OCI-LY7 (cell line): ENCODE data around the gene NR2F2.

Experiments
- CTCF ChIP-seq: fragments of 200-600 bp; sonication (generic); conservative IDR thresholded peaks from 2 replicates; pipeline ENCODE4 v1.5.1; 2014; ENCODE audit warnings: mild to moderate bottlenecking, antibody characterized with exemption, low read length, moderate library complexity, mixed read lengths
- EZH2phosphoT487 ChIP-seq: fragments of 200-600 bp; sonication (generic); IDR thresholded peaks from 2 replicates; pipeline ENCODE4 v1.6.1; 2018; ENCODE audit warnings: low read depth, borderline replicate concordance, mild to moderate bottlenecking, mixed run types, antibody characterized with exemption, low read length, moderate library complexity, mixed read lengths

- TF ChIP-seq CTCF = no peak
- no peak for TF ChIP-seq EZH2phosphoT487
These were observed 54.7 kb downstream of the NR2F2 start for GRCh38 chr15:96385195-96385594.
